HepG2 (cell line): ENCODE data around the gene ABCB6. TPM values are rescaled to one million over a fixed set of nuclear protein-coding genes. Genes with fewer than 3 reads are reported as not detected.
A peak's percentile ranks its signal among the peaks of the same experiment; 100 is the strongest.

ENCODE experiments used
- AGO2 ChIP-seq: fragments of 200-400 bp; formaldehyde crosslinking; optimal IDR thresholded peaks from 2 replicates; pipeline ENCODE3; 2017; ENCODE audit warnings: mild to moderate bottlenecking, low read depth, low read length, moderate library complexity
- BRF2 ChIP-seq: sonication (generic); formaldehyde crosslinking; IDR thresholded peaks from 2 replicates; pipeline ENCODE4 v1.8.1; 2022; ENCODE audit warnings: mild to moderate bottlenecking, missing genetic modification reagents
- E2F2 ChIP-seq: sonication (generic); formaldehyde crosslinking; IDR thresholded peaks from 2 replicates; pipeline ENCODE4 v1.4.0; 2020; ENCODE audit warnings: missing genetic modification reagents, borderline replicate concordance
- GZF1 ChIP-seq: sonication (generic); formaldehyde crosslinking; IDR thresholded peaks from 2 replicates; pipeline ENCODE4 v1.5.1; 2020; ENCODE audit warnings: mild to moderate bottlenecking, missing genetic modification reagents
- HMGXB4 ChIP-seq, 2 experiments: sonication (generic) in 1 of 2; formaldehyde crosslinking in 1 of 2; IDR thresholded peaks; 2 replicates each; pipeline versions ENCODE4 v1.4.0 to v1.6.1; 2018 to 2020; ENCODE audit warnings: missing genetic modification reagents in 2 of 2, borderline replicate concordance in 1 of 2, low read depth in 1 of 2, mild to moderate bottlenecking in 1 of 2, missing biosample characterization in 1 of 2
- HOXD1 ChIP-seq: sonication (generic); formaldehyde crosslinking; IDR thresholded peaks from 2 replicates; pipeline ENCODE4 v1.5.0; 2020; ENCODE audit warnings: missing genetic modification reagents
- MLX ChIP-seq: IDR thresholded peaks from 2 replicates; pipeline ENCODE4 v1.6.1; 2016
- MTA1 ChIP-seq: sonication (generic); formaldehyde crosslinking; IDR thresholded peaks from 2 replicates; pipeline ENCODE4 v1.4.0; 2020; ENCODE audit warnings: missing genetic modification reagents, mild to moderate bottlenecking, borderline replicate concordance
- NFRKB ChIP-seq: fragments of 450-650 bp; IDR thresholded peaks from 2 replicates; pipeline ENCODE4 v1.6.1; 2017
- PBX3 ChIP-seq: sonication (generic); formaldehyde crosslinking; IDR thresholded peaks from 2 replicates; pipeline ENCODE4 v1.8.1; 2023; ENCODE audit warnings: missing genetic modification reagents, inconsistent platforms, borderline replicate concordance
- RFX3 ChIP-seq: IDR thresholded peaks from 2 replicates; pipeline ENCODE4 v1.6.1; 2016; ENCODE audit warnings: missing biosample characterization, missing genetic modification reagents
- SMAD9 ChIP-seq: sonication (generic); formaldehyde crosslinking; IDR thresholded peaks from 2 replicates; pipeline ENCODE4 v1.5.1; 2020; ENCODE audit warnings: mild to moderate bottlenecking, missing genetic modification reagents
- SNAPC2 ChIP-seq: sonication (generic); formaldehyde crosslinking; IDR thresholded peaks from 2 replicates; pipeline ENCODE4 v1.8.1; 2022; ENCODE audit warnings: mild to moderate bottlenecking, missing genetic modification reagents
- ZFP62 ChIP-seq: sonication (generic); formaldehyde crosslinking; IDR thresholded peaks from 2 replicates; pipeline ENCODE4 v1.4.0; 2020; ENCODE audit warnings: missing genetic modification reagents
- ZNF280D ChIP-seq: sonication (generic); formaldehyde crosslinking; IDR thresholded peaks from 2 replicates; pipeline ENCODE4 v1.5.1; 2020; ENCODE audit warnings: mild to moderate bottlenecking, missing genetic modification reagents
- ZNF547 ChIP-seq: sonication (generic); formaldehyde crosslinking; IDR thresholded peaks from 2 replicates; pipeline ENCODE4 v1.5.1; 2020; ENCODE audit warnings: mild to moderate bottlenecking, missing genetic modification reagents
- ZNF619 ChIP-seq: sonication (generic); formaldehyde crosslinking; IDR thresholded peaks from 2 replicates; pipeline ENCODE4 v1.4.0; 2020; ENCODE audit warnings: mild to moderate bottlenecking, missing genetic modification reagents
- ZNF749 ChIP-seq: sonication (generic); formaldehyde crosslinking; IDR thresholded peaks from 2 replicates; pipeline ENCODE4 v1.8.0; 2022; ENCODE audit warnings: mild to moderate bottlenecking, missing genetic modification reagents, moderate library complexity, borderline replicate concordance
- ZNF788 ChIP-seq: sonication (generic); formaldehyde crosslinking; IDR thresholded peaks from 2 replicates; pipeline ENCODE4 v1.5.0; 2020; ENCODE audit warnings: mild to moderate bottlenecking, missing genetic modification reagents, borderline replicate concordance
- polyA plus RNA-seq, 8 experiments: library from polyadenylated mRNA; depleted of rRNA in 3 of 8; stranded (reverse) in 7 of 8; unstranded in 1 of 8; fragments of >200 nt; fragmentation: Illumina TruSeq in 4 of 8; extraction: Trizol in 4 of 8; gene quantifications; 2 replicates each; pipeline versions ENCODE4 v1.2.1 to v1.2.3, GENCODE V29; 2011 to 2016; ENCODE audit warnings: low read depth in 4 of 8, missing spikeins in 1 of 8, mixed read lengths in 1 of 8; ENCODE audit not compliant: insufficient read depth in 1 of 8
- total RNA-seq, 5 experiments: library from RNA; depleted of rRNA; stranded (reverse); fragments of >200 nt; fragmentation: Illumina TruSeq; extraction: Trizol; gene quantifications; 2 replicates each; pipeline ENCODE4 v1.2.3, GENCODE V29; 2016; ENCODE audit warnings: low read depth in 1 of 5

The ABCB6 gene
- total and polyA plus RNA-seq, 2 of the 13 experiments (the other 11 are each of a cell fraction or from before 2014, with no cell fraction given), result 91.1 to 137 TPM

- peak; percentile 91 to 94; a peak in 3 of 4 replicates for TF ChIP-seq HMGXB4 (CRISPR knock-in tag; IDR thresholded peaks at IDR 0.05; ENCODE audit: borderline replicate concordance in 1 of 2, low read depth in 1 of 2)
- no peak for TF ChIP-seq ZFP62 (CRISPR knock-in tag)
- TF ChIP-seq ZNF547, result peak; percentile 91
- peak; percentile 82; the same call in 1 of the 2 replicates for TF ChIP-seq BRF2 (CRISPR knock-in tag)
- no peak; the same call in 1 of the 2 replicates for TF ChIP-seq RFX3 (CRISPR knock-in tag)
- TF ChIP-seq AGO2, result peak; percentile 96
- TF ChIP-seq MLX, result no peak; the same call in none of the 2 replicates
- peak; percentile 30; the same call in 1 of the 2 replicates for TF ChIP-seq HOXD1 (CRISPR knock-in tag)
- TF ChIP-seq ZNF749 (CRISPR knock-in tag), result peak; percentile 77; the same call in 1 of the 2 replicates
- peak; percentile 72; the same call in 1 of the 2 replicates for TF ChIP-seq E2F2 (CRISPR knock-in tag)
- TF ChIP-seq ZNF280D, result peak; percentile 66; the same call in 1 of the 2 replicates
- peak; percentile 76 for TF ChIP-seq ZNF788 (CRISPR knock-in tag)
- no peak for TF ChIP-seq NFRKB
- no peak for TF ChIP-seq PBX3 (CRISPR knock-in tag)
- TF ChIP-seq SNAPC2 (CRISPR knock-in tag), result peak; percentile 94
- 0 out of 2 replicates have a peak, but pooled peaks have one; percentile 51 for TF ChIP-seq MTA1 (CRISPR knock-in tag)
- TF ChIP-seq SMAD9 (CRISPR knock-in tag), result peak; percentile 53; the same call in 1 of the 2 replicates
- TF ChIP-seq ZNF619 (CRISPR knock-in tag), result no peak
- TF ChIP-seq GZF1 (CRISPR knock-in tag), result no peak; the same call in 1 of the 2 replicates
Measured at GRCh38 chr2:219160186-219161017, 58.4 kb downstream of the ABCB6 start, which contains the start of gene NHEJ1 (continued).
